Neuronal stem cell (in vitro differentiated cells): ENCODE measurements around the gene SMIM5.

ENCODE experiments used
- DNase-seq: peaks from one replicate; pipeline ENCODE4 v3.0.0-alpha.2; 2013; ENCODE audit warnings: low spot score
- H2AFZ ChIP-seq: one replicate; pipeline ENCODE4 v1.6.1; 2013; ENCODE audit warnings: mild to moderate bottlenecking, low read length, inconsistent platforms
- H2AK5ac ChIP-seq: 2 replicates; pipeline ENCODE4 v1.6.1; 2013; ENCODE audit warnings: low read depth, mild to moderate bottlenecking, inconsistent platforms, low read length, moderate library complexity, mixed read lengths
- H2BK120ac ChIP-seq: 2 replicates; pipeline ENCODE4 v1.6.1; 2013; ENCODE audit warnings: low read depth, mild to moderate bottlenecking, inconsistent platforms, low read length, moderate library complexity, mixed read lengths
- H2BK12ac ChIP-seq: one replicate; pipeline ENCODE4 v1.6.1; 2013; ENCODE audit warnings: low read length, inconsistent platforms
- H2BK15ac ChIP-seq: 2 replicates; pipeline ENCODE4 v1.6.1; 2013; ENCODE audit warnings: mild to moderate bottlenecking, low read length, inconsistent platforms, mixed read lengths
- H2BK5ac ChIP-seq: one replicate; pipeline ENCODE4 v1.6.1; 2013; ENCODE audit warnings: inconsistent platforms, mild to moderate bottlenecking, low read length, moderate library complexity
- H3K14ac ChIP-seq: one replicate; pipeline ENCODE4 v1.6.1; 2013; ENCODE audit warnings: low read length, inconsistent platforms
- H3K18ac ChIP-seq: 2 replicates; pipeline ENCODE4 v1.6.1; 2013; ENCODE audit warnings: low read length, inconsistent platforms
- H3K23ac ChIP-seq: 2 replicates; pipeline ENCODE4 v1.6.1; 2013; ENCODE audit warnings: low read depth, mild to moderate bottlenecking, mixed read lengths, low read length, inconsistent platforms; ENCODE audit not compliant: poor library complexity
- H3K27ac ChIP-seq: replicated peaks from 3 replicates; pipeline ENCODE4 v1.5.1; 2013; ENCODE audit warnings: low read length, inconsistent platforms
- H3K27me3 ChIP-seq, 3 experiments: 2 replicates each; pipeline ENCODE4 v1.6.1; 2013; ENCODE audit warnings: low read length in 3 of 3, mild to moderate bottlenecking in 2 of 3, inconsistent platforms in 1 of 3, low read depth in 1 of 3, mixed read lengths in 1 of 3, moderate library complexity in 1 of 3; ENCODE audit not compliant: control insufficient read depth in 3 of 3, insufficient read depth in 3 of 3
- H3K36me3 ChIP-seq, 2 donors: replicated peaks in 1 of 2; 2 replicates each; pipeline ENCODE4 v1.6.1; 2013; ENCODE audit warnings: low read length in 2 of 2; ENCODE audit not compliant: control insufficient read depth in 2 of 2, insufficient read depth in 2 of 2
- H3K4ac ChIP-seq: 2 replicates; pipeline ENCODE4 v1.6.1; 2013; ENCODE audit warnings: inconsistent platforms, mild to moderate bottlenecking, low read length, moderate library complexity
- H3K4me1 ChIP-seq, 2 donors: 1 replicate in 1 of 2; 2 replicates in 1 of 2; pipeline ENCODE4 v1.6.1; 2013; ENCODE audit warnings: low read length in 2 of 2, low read depth in 1 of 2; ENCODE audit not compliant: control insufficient read depth in 2 of 2, insufficient read depth in 1 of 2
- H3K4me2 ChIP-seq: one replicate; pipeline ENCODE4 v1.6.1; 2013; ENCODE audit warnings: mild to moderate bottlenecking, low read length, inconsistent platforms; ENCODE audit not compliant: insufficient read depth, poor library complexity, severe bottlenecking
- H3K4me3 ChIP-seq, 2 donors: 2 replicates each; pipeline ENCODE4 v1.5.1; 2013; ENCODE audit warnings: low read length in 2 of 2, mild to moderate bottlenecking in 2 of 2, inconsistent platforms in 1 of 2, moderate library complexity in 1 of 2
- H3K79me1 ChIP-seq: one replicate; pipeline ENCODE4 v1.6.1; 2013; ENCODE audit warnings: low read depth, mild to moderate bottlenecking, inconsistent platforms, low read length, moderate library complexity
- H3K9ac ChIP-seq: one replicate; pipeline ENCODE4 v1.6.1; 2013; ENCODE audit warnings: mild to moderate bottlenecking, low read depth, low read length, inconsistent platforms; ENCODE audit not compliant: poor library complexity
- H3K9me3 ChIP-seq, 2 donors: replicated peaks in 1 of 2; 2 replicates each; pipeline versions ENCODE3 to v1.6.1; 2013; ENCODE audit warnings: low read length in 2 of 2, mild to moderate bottlenecking in 2 of 2, inconsistent platforms in 1 of 2, low read depth in 1 of 2, mixed read lengths in 1 of 2, moderate library complexity in 1 of 2; ENCODE audit not compliant: control insufficient read depth in 2 of 2, insufficient read depth in 1 of 2
- H4K8ac ChIP-seq: one replicate; pipeline ENCODE4 v1.6.1; 2013; ENCODE audit warnings: low read depth, mild to moderate bottlenecking, inconsistent platforms, low read length, moderate library complexity
- H4K91ac ChIP-seq: one replicate; pipeline ENCODE4 v1.6.1; 2013; ENCODE audit warnings: low read length, low read depth, mild to moderate bottlenecking, inconsistent platforms; ENCODE audit not compliant: poor library complexity
- WGBS, 2 donors: extraction: QIAGEN DNeasy Blood & Tissue Kit; methylation state at CpG; one replicate each; pipeline ENCODE4 v1.1.7; 2013; ENCODE audit warnings: missing lambda C conversion rate in 2 of 2, mixed read lengths in 1 of 2; ENCODE audit not compliant: insufficient read length in 2 of 2, insufficient replicate concordance in 1 of 2; ENCODE audit errors: extremely low coverage in 2 of 2; 5-methylcytosine and 5-hydroxymethylcytosine counted together

SMIM5 gene

DNA sequence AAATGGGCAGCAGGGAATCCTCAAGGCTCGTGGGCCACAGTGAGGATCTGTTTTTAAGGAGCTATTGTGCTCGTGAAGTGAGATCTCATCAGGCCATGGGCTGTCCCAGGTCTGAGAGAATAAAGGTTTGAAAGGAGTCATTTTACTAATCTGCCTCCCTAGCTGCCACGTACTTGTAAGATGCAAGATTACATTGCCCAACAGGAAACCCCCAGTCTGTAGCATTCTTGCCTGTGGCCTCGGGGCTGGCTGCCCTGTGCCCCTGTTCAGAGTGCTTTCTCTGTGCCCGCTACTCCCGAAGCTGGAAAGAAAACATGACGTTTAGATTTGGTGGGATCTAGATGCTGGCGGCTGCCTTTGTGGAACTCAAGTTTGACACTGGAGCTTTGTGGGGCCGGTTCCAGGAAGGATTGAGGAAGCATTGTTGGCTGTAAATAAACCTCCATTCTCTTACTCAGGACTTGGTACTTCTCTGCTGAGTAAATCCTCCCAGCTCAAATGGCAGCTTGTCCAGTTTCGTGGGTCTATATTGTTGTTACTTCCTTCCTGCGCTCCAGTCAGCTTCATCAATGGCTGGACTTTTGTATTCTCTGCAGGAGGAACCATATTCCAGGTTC lies 55.1 kb downstream of the SMIM5 start:
- Histone ChIP-seq H3K27ac (peak overlapping the region; percentile 34), H2AFZ (no peak overlapping the region), H2BK120ac (no peak overlapping the region), H3K27me3 (no peaks in the 10 kb centered on the region), H3K9me3 (no peaks in the 10 kb centered on the region), H3K4me3 (no peak overlapping the region), H3K23ac (no peak overlapping the region), H4K91ac (no peak overlapping the region), H3K79me1 (no peaks in the 10 kb centered on the region), H3K36me3 (peaks cover 7 to 91% of the 10 kb centered on the region in 2 donors), H4K8ac (no peak overlapping the region), H2BK12ac (no peak overlapping the region), H3K4me1 (peaks cover 0 to 30% of the 10 kb centered on the region in 2 donors), H2AK5ac (no peak overlapping the region), H3K14ac (no peak overlapping the region), H3K4me2 (no peak overlapping the region), H3K4ac (no peak overlapping the region), H2BK5ac (no peak overlapping the region), H3K18ac (no peak overlapping the region), H2BK15ac (no peak overlapping the region), H3K9ac (no peak overlapping the region)
- WGBS, 2 donors = no CpG with 5 or more reads among the region's 11 CpGs
- no peak for DNase-seq

- no CpG with 5 or more reads among the region's 6 CpGs for WGBS, 2 donors
- peaks cover 7 to 94% of the 10 kb centered on the region in 2 donors for H3K36me3 ChIP-seq
Observed at GRCh38 chr17:75689441-75689873, 56.2 kb downstream of the SMIM5 start.

More at GRCh38 chr17:75689441-75689873, 56.2 kb downstream of the SMIM5 start:
- no peak overlapping the region for H2AFZ ChIP-seq
- no peak overlapping the region for H4K91ac ChIP-seq
- no peaks in the 10 kb centered on the region for H3K9me3 ChIP-seq
- H3K27me3 ChIP-seq = no peaks in the 10 kb centered on the region
- no peak overlapping the region for H3K23ac ChIP-seq
- no peaks in the 10 kb centered on the region for H3K79me1 ChIP-seq
- no peak overlapping the region for H3K18ac ChIP-seq
- H4K8ac ChIP-seq = no peak overlapping the region
- H3K4me1 ChIP-seq = peaks cover 0 to 40% of the 10 kb centered on the region in 2 donors
- H3K27ac ChIP-seq = no peak overlapping the region
- no peak overlapping the region for H2BK5ac ChIP-seq
- H2BK15ac ChIP-seq = no peak overlapping the region
- H3K4me3 ChIP-seq = no peak overlapping the region
- no peak overlapping the region for H2AK5ac ChIP-seq
- no peak overlapping the region for H2BK120ac ChIP-seq
- no peak overlapping the region for H3K14ac ChIP-seq
- no peak overlapping the region for H2BK12ac ChIP-seq
- no peak for DNase-seq
- H3K9ac ChIP-seq = no peak overlapping the region
- no peak overlapping the region for H3K4ac ChIP-seq
- no peak overlapping the region for H3K4me2 ChIP-seq
